Mammary epithelial cell (primary cell): ENCODE measurements around the gene DRGX.

ENCODE experiments used
- EZH2 ChIP-seq: IDR thresholded peaks from 2 replicates; pipeline ENCODE4 v1.6.1; 2012; ENCODE audit warnings: low read length, inconsistent platforms, borderline replicate concordance
- TF ChIP-seq, protein P1 (sequence below), 2 donors: IDR thresholded peaks in 1 of 2; conservative IDR thresholded peaks in 1 of 2; 2 replicates each; pipeline ENCODE4 v1.5.1; 2011 to 2012; ENCODE audit warnings: inconsistent platforms in 2 of 2, low read length in 2 of 2, mild to moderate bottlenecking in 2 of 2, control low read depth in 1 of 2, low read depth in 1 of 2; ENCODE audit not compliant: insufficient read depth in 1 of 2; ENCODE audit errors: extremely low read depth in 1 of 2

DNA sequence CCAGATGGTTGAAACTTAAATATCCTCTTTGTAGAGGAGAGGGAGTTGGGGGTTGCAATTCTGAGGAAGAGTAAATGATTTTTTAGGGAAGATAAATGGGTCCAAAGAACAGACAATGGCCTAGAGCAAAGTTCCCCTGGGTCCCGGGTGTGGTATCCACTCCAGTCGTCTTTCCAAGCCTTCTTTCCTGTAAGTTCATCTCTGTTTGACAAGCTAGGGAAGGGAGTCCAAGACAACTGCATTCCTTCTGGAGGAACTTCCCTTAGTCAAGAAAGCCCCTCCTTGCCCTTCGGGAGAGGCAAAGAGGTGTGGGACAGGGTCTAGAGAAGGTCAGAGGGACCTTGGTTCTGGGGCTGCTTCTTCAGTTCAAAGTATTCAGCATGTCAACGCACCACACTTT lies 63.6 kb downstream of the DRGX start:
- TF ChIP-seq, protein P1, sequence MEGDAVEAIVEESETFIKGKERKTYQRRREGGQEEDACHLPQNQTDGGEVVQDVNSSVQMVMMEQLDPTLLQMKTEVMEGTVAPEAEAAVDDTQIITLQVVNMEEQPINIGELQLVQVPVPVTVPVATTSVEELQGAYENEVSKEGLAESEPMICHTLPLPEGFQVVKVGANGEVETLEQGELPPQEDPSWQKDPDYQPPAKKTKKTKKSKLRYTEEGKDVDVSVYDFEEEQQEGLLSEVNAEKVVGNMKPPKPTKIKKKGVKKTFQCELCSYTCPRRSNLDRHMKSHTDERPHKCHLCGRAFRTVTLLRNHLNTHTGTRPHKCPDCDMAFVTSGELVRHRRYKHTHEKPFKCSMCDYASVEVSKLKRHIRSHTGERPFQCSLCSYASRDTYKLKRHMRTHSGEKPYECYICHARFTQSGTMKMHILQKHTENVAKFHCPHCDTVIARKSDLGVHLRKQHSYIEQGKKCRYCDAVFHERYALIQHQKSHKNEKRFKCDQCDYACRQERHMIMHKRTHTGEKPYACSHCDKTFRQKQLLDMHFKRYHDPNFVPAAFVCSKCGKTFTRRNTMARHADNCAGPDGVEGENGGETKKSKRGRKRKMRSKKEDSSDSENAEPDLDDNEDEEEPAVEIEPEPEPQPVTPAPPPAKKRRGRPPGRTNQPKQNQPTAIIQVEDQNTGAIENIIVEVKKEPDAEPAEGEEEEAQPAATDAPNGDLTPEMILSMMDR (conservative IDR thresholded peaks at IDR 0.05 in 1 of 2, IDR thresholded peaks at IDR 0.05 in 1 of 2; ENCODE audit: extremely low read depth in 1 of 2, insufficient read depth in 1 of 2, low read depth in 1 of 2, low read length in 2 of 2), result no peak
- no peak for TF ChIP-seq EZH2
